NCI-H1930 (cell line): Measurements from ENCODE around the gene RIPOR3.
A peak's percentile ranks its signal among the peaks of the same experiment; 100 is the strongest.
"Not testable (repeated sequence)": the region's sequence is repeated elsewhere in the genome, so short reads cannot be mapped to it uniquely, and the experiment has no call there.

Source experiments
- DNase-seq, 2 experiments: peaks; one replicate each; lab custom pipeline; 2025; lab: John Stamatoyannopoulos, UW

Gene RIPOR3

GRCh38 chr20:50574586-50574985 lies 116.8 kb downstream of the RIPOR3 start:
- DNase-seq, result no peak

GRCh38 chr20:50574108-50574507 lies 117.2 kb downstream of the RIPOR3 start:
- no peak for DNase-seq

GRCh38 chr20:50572938-50573777 lies 118.2 kb downstream of the RIPOR3 start:
- no peak for DNase-seq

- no peak for DNase-seq
Observed at GRCh38 chr20:50571466-50571865, 119.9 kb downstream of the RIPOR3 start.

GRCh38 chr20:50569864-50570836 lies 121.2 kb downstream of the RIPOR3 start:
- no peak for DNase-seq

- not testable (repeated sequence) for DNase-seq
Observed at GRCh38 chr20:50569487-50569863, 121.9 kb downstream of the RIPOR3 start.

- DNase-seq, result no peak
Observed at GRCh38 chr20:50568549-50568942, 122.8 kb downstream of the RIPOR3 start.

- no peak for DNase-seq
Observed at GRCh38 chr20:50567860-50568548, 123.3 kb downstream of the RIPOR3 start.

GRCh38 chr20:50565871-50566270 lies 125.5 kb downstream of the RIPOR3 start:
- no peak for DNase-seq

GRCh38 chr20:50565383-50565782 lies 126.0 kb downstream of the RIPOR3 start:
- no peak for DNase-seq

GRCh38 chr20:50563133-50563944 lies 128.0 kb downstream of the RIPOR3 start:
- DNase-seq, result peak in 1 of 2 experiments; percentile 65

GRCh38 chr20:50562262-50562701 lies 129.1 kb downstream of the RIPOR3 start:
- no peak for DNase-seq

GRCh38 chr20:50561379-50562078 lies 129.8 kb downstream of the RIPOR3 start:
- no peak for DNase-seq

GRCh38 chr20:50560867-50561266 lies 130.5 kb downstream of the RIPOR3 start:
- no peak for DNase-seq

GRCh38 chr20:50559856-50560638 lies 131.3 kb downstream of the RIPOR3 start:
- no peak for DNase-seq

- DNase-seq, result no peak
Observed at GRCh38 chr20:50559149-50559548, 132.2 kb downstream of the RIPOR3 start.

- DNase-seq, result no peak
Observed at GRCh38 chr20:50558483-50558925, 132.8 kb downstream of the RIPOR3 start.

GRCh38 chr20:50557549-50558134 lies 133.7 kb downstream of the RIPOR3 start:
- DNase-seq, result no peak

GRCh38 chr20:50555662-50556061 lies 135.7 kb downstream of the RIPOR3 start:
- no peak for DNase-seq
